CD8-positive, alpha-beta memory T cell (primary cell): ENCODE data around the gene THRAP3. TPM values are rescaled to one million over a fixed set of nuclear protein-coding genes. Genes with fewer than 3 reads are reported as not detected.

Experiments used
- CTCF ChIA-PET: fragments of 350-600 bp; sonication (Branson Sonifier 250); formaldehyde crosslinking; loops from one replicate; lab custom pipeline; 2021; ENCODE audit warnings: antibody characterized with exemption; lab: Charles Lee
- POLR2A ChIA-PET: fragments of 350-600 bp; sonication (Branson Sonifier 250); formaldehyde crosslinking; loops from one replicate; lab custom pipeline; 2021; ENCODE audit warnings: antibody characterized with exemption; lab: Charles Lee
- DNase-seq, 5 donors: peaks; one replicate each; pipeline versions ENCODE4 v3.0.0 to v3.0.0-alpha.2; 2020 to 2022; ENCODE audit warnings: mixed read lengths in 1 of 5
- H3K27ac ChIP-seq: one replicate; pipeline ENCODE4 v1.7.0; 2013; ENCODE audit warnings: low read depth, mild to moderate bottlenecking, low read length, moderate library complexity
- H3K27me3 ChIP-seq: 2 replicates; pipeline ENCODE4 v1.7.0; 2013; ENCODE audit warnings: low read length, mild to moderate bottlenecking; ENCODE audit not compliant: insufficient read depth, poor library complexity, severe bottlenecking
- H3K36me3 ChIP-seq: 2 replicates; pipeline ENCODE4 v1.7.0; 2013; ENCODE audit warnings: mild to moderate bottlenecking, low read length, moderate library complexity; ENCODE audit not compliant: insufficient read depth
- H3K4me1 ChIP-seq: 2 replicates; pipeline ENCODE4 v1.7.0; 2013; ENCODE audit warnings: mild to moderate bottlenecking, low read length, moderate library complexity; ENCODE audit not compliant: insufficient read depth
- H3K4me3 ChIP-seq: 2 replicates; pipeline ENCODE4 v1.7.0; 2013; ENCODE audit warnings: mild to moderate bottlenecking, low read length
- H3K9me3 ChIP-seq: 2 replicates; pipeline ENCODE4 v1.7.0; 2013; ENCODE audit warnings: mild to moderate bottlenecking, low read length
- H3K27ac Mint-ChIP-seq, 8 donors: one replicate each; pipeline ENCODE4 v1.8.0; 2020 to 2021; ENCODE audit warnings: mixed read lengths in 8 of 8, mild to moderate bottlenecking in 6 of 8, inconsistent platforms in 3 of 8, moderate library complexity in 3 of 8
- H3K27me3 Mint-ChIP-seq, 2 donors: one replicate each; pipeline ENCODE4 v1.8.0; 2020 to 2021; ENCODE audit warnings: mixed read lengths in 2 of 2, mild to moderate bottlenecking in 1 of 2, moderate library complexity in 1 of 2
- H3K36me3 Mint-ChIP-seq, 3 donors: one replicate each; pipeline ENCODE4 v1.8.0; 2020 to 2021; ENCODE audit warnings: mixed read lengths in 3 of 3, inconsistent platforms in 1 of 3, mild to moderate bottlenecking in 1 of 3
- H3K4me1 Mint-ChIP-seq, 3 donors: one replicate each; pipeline ENCODE4 v1.8.0; 2020 to 2021; ENCODE audit warnings: mixed read lengths in 3 of 3, inconsistent platforms in 1 of 3, mild to moderate bottlenecking in 1 of 3
- H3K4me3 Mint-ChIP-seq, 7 donors: one replicate each; pipeline ENCODE4 v1.8.0; 2020 to 2021; ENCODE audit warnings: mixed read lengths in 7 of 7, mild to moderate bottlenecking in 6 of 7, moderate library complexity in 4 of 7, inconsistent platforms in 2 of 7
- H3K9me3 Mint-ChIP-seq, 5 donors: one replicate each; pipeline ENCODE4 v1.8.0; 2020 to 2022; ENCODE audit warnings: mixed read lengths in 5 of 5, mild to moderate bottlenecking in 3 of 5, moderate library complexity in 2 of 5, inconsistent platforms in 1 of 5
- polyA plus RNA-seq: library from polyadenylated mRNA; unstranded; fragments of 300-500 nt; fragmentation: Illumina TruSeq; gene quantifications from one replicate; pipeline ENCODE4 v1.2.3, GENCODE V29; 2021
- total RNA-seq, 2 experiments: library from RNA; stranded (reverse); gene quantifications; one replicate each; pipeline ENCODE4 v1.2.3, GENCODE V29; 2021

THRAP3 gene
- total and polyA plus RNA-seq, 3 experiments from 2014 or later = 100 to 168 (median 167) TPM

GRCh38 chr1:36257375-36257767, 33.1 kb downstream of the THRAP3 start:
- Histone ChIP-seq H3K4me1 (peaks cover 8% of the 10 kb centered on the region), H3K4me3 (no peak overlapping the region), H3K36me3 (no peaks in the 10 kb centered on the region), H3K27me3 (no peaks in the 10 kb centered on the region), H3K27ac (no peak overlapping the region), H3K9me3 (no peaks in the 10 kb centered on the region)
- no peak for DNase-seq
- H3K36me3 Mint-ChIP-seq = peaks cover 0 to 69% (median 7%) of the 10 kb centered on the region in 3 donors
- POLR2A ChIA-PET = no interaction called here
- no peaks in the 10 kb centered on the region for H3K27me3 Mint-ChIP-seq
- CTCF ChIA-PET = no interaction called here
- H3K27ac Mint-ChIP-seq = peak overlapping the region in 5 of 8 donors; percentile 9 to 83 (median 46)
- peaks cover 41 to 67% (median 43%) of the 10 kb centered on the region in 3 donors for H3K4me1 Mint-ChIP-seq
- H3K4me3 Mint-ChIP-seq = peak overlapping the region in 1 of 7 donors; percentile 71
- no peaks in the 10 kb centered on the region for H3K9me3 Mint-ChIP-seq

- Histone ChIP-seq H3K4me1 (peaks cover 6% of the 10 kb centered on the region), H3K9me3 (no peaks in the 10 kb centered on the region), H3K4me3 (no peak overlapping the region), H3K36me3 (no peaks in the 10 kb centered on the region), H3K27ac (no peak overlapping the region), H3K27me3 (no peaks in the 10 kb centered on the region)
- Mint-ChIP-seq H3K27ac (peak overlapping the region in 2 of 8 donors; percentile 23 to 51), H3K27me3 (no peaks in the 10 kb centered on the region), H3K4me1 (peaks cover 36 to 64% (median 39%) of the 10 kb centered on the region in 3 donors), H3K36me3 (peaks cover 0 to 69% (median 13%) of the 10 kb centered on the region in 3 donors), H3K9me3 (no peaks in the 10 kb centered on the region), H3K4me3 (no peak overlapping the region)
- ChIA-PET CTCF (interaction anchor here (1.2 kb wide), 1 partner anchor 27 kb away, joined by 3 read pairs; no protein-coding TSS in a partner anchor), POLR2A (no interaction called here)
- DNase-seq = no peak
Measured at GRCh38 chr1:36258960-36259344, 34.7 kb downstream of the THRAP3 start.

GRCh38 chr1:36268981-36269380, 44.7 kb downstream of the THRAP3 start:
- POLR2A ChIA-PET = no interaction called here
- CTCF ChIA-PET = interaction anchor here (1.2 to 1.5 kb wide), 3 partner anchors 17 to 168 kb away, joined by 3 to 5 read pairs (median 4); partner anchors contain the start of gene TRAPPC3
- no peaks in the 10 kb centered on the region for H3K27me3 Mint-ChIP-seq
- H3K9me3 ChIP-seq = no peaks in the 10 kb centered on the region
- H3K36me3 ChIP-seq = peaks cover 3% of the 10 kb centered on the region
- H3K4me3 Mint-ChIP-seq = no peak overlapping the region
- peak overlapping the region in 3 of 8 donors; percentile 70 to 82 (median 82) for H3K27ac Mint-ChIP-seq
- H3K4me3 ChIP-seq = no peak overlapping the region
- H3K27ac ChIP-seq = no peak overlapping the region
- H3K4me1 Mint-ChIP-seq = peaks cover 16 to 43% (median 28%) of the 10 kb centered on the region in 3 donors
- peaks cover 0 to 60% (median 4%) of the 10 kb centered on the region in 3 donors for H3K36me3 Mint-ChIP-seq
- no peaks in the 10 kb centered on the region for H3K9me3 Mint-ChIP-seq
- no peak for DNase-seq
- H3K4me1 ChIP-seq = no peaks in the 10 kb centered on the region
- H3K27me3 ChIP-seq = no peaks in the 10 kb centered on the region

- POLR2A ChIA-PET = no interaction called here
- H3K4me1 ChIP-seq = no peaks in the 10 kb centered on the region
- no peak overlapping the region for H3K4me3 ChIP-seq
- no peak overlapping the region for H3K4me3 Mint-ChIP-seq
- peaks cover 3% of the 10 kb centered on the region for H3K36me3 ChIP-seq
- H3K27me3 ChIP-seq = no peaks in the 10 kb centered on the region
- CTCF ChIA-PET = interaction anchor here (1.1 to 1.5 kb wide), 4 partner anchors 16 to 169 kb away, joined by 3 to 5 read pairs (median 4); partner anchors contain the start of gene TRAPPC3
- peaks cover 0 to 60% (median 3%) of the 10 kb centered on the region in 3 donors for H3K36me3 Mint-ChIP-seq
- no peaks in the 10 kb centered on the region for H3K27me3 Mint-ChIP-seq
- DNase-seq = no peak
- peak overlapping the region in 3 of 8 donors; percentile 70 to 82 (median 82) for H3K27ac Mint-ChIP-seq
- H3K9me3 ChIP-seq = no peaks in the 10 kb centered on the region
- H3K27ac ChIP-seq = no peak overlapping the region
- H3K9me3 Mint-ChIP-seq = no peaks in the 10 kb centered on the region
- H3K4me1 Mint-ChIP-seq = peaks cover 13 to 39% (median 23%) of the 10 kb centered on the region in 3 donors
Measured at GRCh38 chr1:36269408-36269838, 45.2 kb downstream of the THRAP3 start.

GRCh38 chr1:36273024-36273423, 48.8 kb downstream of the THRAP3 start:
- H3K27ac Mint-ChIP-seq = peak overlapping the region in 3 of 8 donors; percentile 18 to 30 (median 21)
- no peaks in the 10 kb centered on the region for H3K27me3 Mint-ChIP-seq
- CTCF ChIA-PET = no interaction called here
- no peaks in the 10 kb centered on the region for H3K4me1 ChIP-seq
- peaks cover 11 to 27% (median 23%) of the 10 kb centered on the region in 3 donors for H3K4me1 Mint-ChIP-seq
- H3K27ac ChIP-seq = no peak overlapping the region
- peaks cover 0 to 46% (median 3%) of the 10 kb centered on the region in 3 donors for H3K36me3 Mint-ChIP-seq
- H3K9me3 ChIP-seq = no peaks in the 10 kb centered on the region
- no peak overlapping the region for H3K4me3 ChIP-seq
- no peaks in the 10 kb centered on the region for H3K27me3 ChIP-seq
- no peaks in the 10 kb centered on the region for H3K9me3 Mint-ChIP-seq
- H3K36me3 ChIP-seq = no peaks in the 10 kb centered on the region
- no peak overlapping the region for H3K4me3 Mint-ChIP-seq
- POLR2A ChIA-PET = no interaction called here
- no peak for DNase-seq

GRCh38 chr1:36274201-36274600, 50.0 kb downstream of the THRAP3 start:
- no peaks in the 10 kb centered on the region for H3K36me3 ChIP-seq
- no peaks in the 10 kb centered on the region for H3K27me3 Mint-ChIP-seq
- H3K9me3 ChIP-seq = no peaks in the 10 kb centered on the region
- H3K4me3 Mint-ChIP-seq = no peak overlapping the region
- no peaks in the 10 kb centered on the region for H3K9me3 Mint-ChIP-seq
- no peak for DNase-seq
- ChIA-PET CTCF (no interaction called here), POLR2A (no interaction called here)
- peaks cover 7 to 29% (median 24%) of the 10 kb centered on the region in 3 donors for H3K4me1 Mint-ChIP-seq
- H3K27ac Mint-ChIP-seq = peak overlapping the region in 1 of 8 donors; percentile 26
- peaks cover 0 to 41% (median 3%) of the 10 kb centered on the region in 3 donors for H3K36me3 Mint-ChIP-seq
- no peak overlapping the region for H3K4me3 ChIP-seq
- H3K4me1 ChIP-seq = no peaks in the 10 kb centered on the region
- no peaks in the 10 kb centered on the region for H3K27me3 ChIP-seq
- no peak overlapping the region for H3K27ac ChIP-seq

- no peak for DNase-seq
- Mint-ChIP-seq H3K9me3 (no peaks in the 10 kb centered on the region), H3K36me3 (peaks cover 0 to 38% (median 2%) of the 10 kb centered on the region in 3 donors), H3K4me3 (no peak overlapping the region), H3K27ac (peak overlapping the region in 2 of 8 donors; percentile 21 to 60), H3K4me1 (peaks cover 13 to 36% (median 31%) of the 10 kb centered on the region in 3 donors), H3K27me3 (no peaks in the 10 kb centered on the region)
- no peak overlapping the region for H3K4me3 ChIP-seq
- H3K27me3 ChIP-seq = no peaks in the 10 kb centered on the region
- no peaks in the 10 kb centered on the region for H3K9me3 ChIP-seq
- no peaks in the 10 kb centered on the region for H3K4me1 ChIP-seq
- no peak overlapping the region for H3K27ac ChIP-seq
- POLR2A ChIA-PET = no interaction called here
- no peaks in the 10 kb centered on the region for H3K36me3 ChIP-seq
- CTCF ChIA-PET = interaction anchor here (1.0 kb wide), 1 partner anchor 73 kb away, joined by 3 read pairs; no protein-coding TSS in a partner anchor
Measured at GRCh38 chr1:36276688-36277087, 52.4 kb downstream of the THRAP3 start.

- no peak overlapping the region for H3K4me3 ChIP-seq
- H3K4me1 ChIP-seq = no peaks in the 10 kb centered on the region
- Mint-ChIP-seq H3K4me3 (no peak overlapping the region), H3K27ac (peak overlapping the region in 7 of 8 donors; percentile 43 to 80 (median 56)), H3K4me1 (peaks cover 13 to 31% (median 22%) of the 10 kb centered on the region in 3 donors), H3K27me3 (no peaks in the 10 kb centered on the region), H3K9me3 (no peaks in the 10 kb centered on the region), H3K36me3 (peaks cover 0 to 38% (median 2%) of the 10 kb centered on the region in 3 donors)
- no peak for DNase-seq
- H3K27me3 ChIP-seq = no peaks in the 10 kb centered on the region
- H3K9me3 ChIP-seq = no peaks in the 10 kb centered on the region
- H3K27ac ChIP-seq = no peak overlapping the region
- POLR2A ChIA-PET = interaction anchor here (0.6 kb wide), 1 partner anchor 88 kb away, joined by 4 read pairs; no protein-coding TSS in a partner anchor
- CTCF ChIA-PET = interaction anchor here (0.8 to 4.9 kb wide), 4 partner anchors 16 to 129 kb away, joined by 3 to 18 read pairs (median 3); partner anchors contain the start of genes THRAP3 and TRAPPC3
- peaks cover 19% of the 10 kb centered on the region for H3K36me3 ChIP-seq
Measured at GRCh38 chr1:36279110-36279788, 55.0 kb downstream of the THRAP3 start.
